Nephron (organoid): Measurements from ENCODE around the gene DENND1C.

Experiments
- H3K27ac Mint-ChIP-seq, 3 experiments: 2 replicates each; pipeline ENCODE4 v1.8.0; 2020; ENCODE audit warnings: mixed read lengths in 3 of 3, mild to moderate bottlenecking in 2 of 3, moderate library complexity in 1 of 3
- H3K27me3 Mint-ChIP-seq: 2 replicates; pipeline ENCODE4 v1.8.0; 2021; ENCODE audit warnings: low read depth, mild to moderate bottlenecking, moderate library complexity, mixed read lengths
- H3K36me3 Mint-ChIP-seq: 2 replicates; pipeline ENCODE4 v1.8.0; 2020; ENCODE audit warnings: low read depth, mixed read lengths
- H3K4me1 Mint-ChIP-seq: 2 replicates; pipeline ENCODE4 v1.8.0; 2020; ENCODE audit warnings: mixed read lengths
- H3K4me3 Mint-ChIP-seq, 3 experiments: 2 replicates each; pipeline ENCODE4 v1.8.0; 2020; ENCODE audit warnings: mild to moderate bottlenecking in 3 of 3, mixed read lengths in 3 of 3, moderate library complexity in 2 of 3
- H3K9me3 Mint-ChIP-seq: 2 replicates; pipeline ENCODE4 v1.8.0; 2020; ENCODE audit warnings: mixed read lengths
- CTCF ChIP-seq, 3 experiments: fragments of 200-600 bp; sonication (generic); IDR thresholded peaks; one replicate each; pipeline ENCODE4 v1.5.0; 2021; ENCODE audit warnings: antibody characterized with exemption in 3 of 3; ENCODE audit not compliant: unreplicated experiment in 3 of 3

DENND1C gene

GRCh38 chr19:6451583-6452222, 29.9 kb downstream of the DENND1C start:
- H3K4me3 Mint-ChIP-seq = no peak overlapping the region
- H3K27ac Mint-ChIP-seq = no peak overlapping the region
- TF ChIP-seq CTCF (IDR thresholded peaks at IDR 0.05; ENCODE audit: unreplicated experiment in 3 of 3) = no peak
- H3K4me1 Mint-ChIP-seq = no peaks in the 10 kb centered on the region
- H3K36me3 Mint-ChIP-seq = peaks cover 68% of the 10 kb centered on the region
- H3K9me3 Mint-ChIP-seq = peaks cover 21% of the 10 kb centered on the region
- H3K27me3 Mint-ChIP-seq = no peaks in the 10 kb centered on the region

- Mint-ChIP-seq H3K27me3 (no peaks in the 10 kb centered on the region), H3K9me3 (peaks cover 27% of the 10 kb centered on the region), H3K4me3 (no peak overlapping the region), H3K36me3 (peaks cover 68% of the 10 kb centered on the region), H3K27ac (no peak overlapping the region), H3K4me1 (no peaks in the 10 kb centered on the region)
- no peak for TF ChIP-seq CTCF (IDR thresholded peaks at IDR 0.05; ENCODE audit: unreplicated experiment in 3 of 3)
Observed at GRCh38 chr19:6450166-6450565, 31.4 kb downstream of the DENND1C start.

- no peaks in the 10 kb centered on the region for H3K27me3 Mint-ChIP-seq
- H3K4me3 Mint-ChIP-seq = no peak overlapping the region
- peaks cover 55% of the 10 kb centered on the region for H3K36me3 Mint-ChIP-seq
- peaks cover 15% of the 10 kb centered on the region for H3K9me3 Mint-ChIP-seq
- peaks cover 5% of the 10 kb centered on the region for H3K4me1 Mint-ChIP-seq
- no peak overlapping the region for H3K27ac Mint-ChIP-seq
- no peak for TF ChIP-seq CTCF (IDR thresholded peaks at IDR 0.05; ENCODE audit: unreplicated experiment in 3 of 3)
Observed at GRCh38 chr19:6448045-6448444, 33.5 kb downstream of the DENND1C start.

- H3K4me1 Mint-ChIP-seq = peaks cover 5% of the 10 kb centered on the region
- H3K27me3 Mint-ChIP-seq = no peaks in the 10 kb centered on the region
- H3K4me3 Mint-ChIP-seq = no peak overlapping the region
- no peak for TF ChIP-seq CTCF (IDR thresholded peaks at IDR 0.05; ENCODE audit: unreplicated experiment in 3 of 3)
- peaks cover 12% of the 10 kb centered on the region for H3K9me3 Mint-ChIP-seq
- H3K27ac Mint-ChIP-seq = no peak overlapping the region
- H3K36me3 Mint-ChIP-seq = peaks cover 41% of the 10 kb centered on the region
Observed at GRCh38 chr19:6446452-6446851, 35.1 kb downstream of the DENND1C start.

GRCh38 chr19:6443986-6444385, 37.6 kb downstream of the DENND1C start:
- H3K4me3 Mint-ChIP-seq = no peak overlapping the region
- no peaks in the 10 kb centered on the region for H3K27me3 Mint-ChIP-seq
- no peak for TF ChIP-seq CTCF (IDR thresholded peaks at IDR 0.05; ENCODE audit: unreplicated experiment in 3 of 3)
- peaks cover 5% of the 10 kb centered on the region for H3K4me1 Mint-ChIP-seq
- H3K9me3 Mint-ChIP-seq = peaks cover 12% of the 10 kb centered on the region
- H3K36me3 Mint-ChIP-seq = peaks cover 38% of the 10 kb centered on the region
- H3K27ac Mint-ChIP-seq = no peak overlapping the region

- no peaks in the 10 kb centered on the region for H3K27me3 Mint-ChIP-seq
- no peak overlapping the region for H3K4me3 Mint-ChIP-seq
- H3K36me3 Mint-ChIP-seq = peaks cover 38% of the 10 kb centered on the region
- peaks cover 12% of the 10 kb centered on the region for H3K9me3 Mint-ChIP-seq
- H3K27ac Mint-ChIP-seq = no peak overlapping the region
- peaks cover 5% of the 10 kb centered on the region for H3K4me1 Mint-ChIP-seq
- TF ChIP-seq CTCF (IDR thresholded peaks at IDR 0.05; ENCODE audit: unreplicated experiment in 3 of 3) = no peak
Observed at GRCh38 chr19:6442087-6442688, 39.4 kb downstream of the DENND1C start.
